Heart left ventricle (tissue), 16 donors: ENCODE data around the gene GTSE1. TPM values are rescaled to one million over a fixed set of nuclear protein-coding genes. Genes with fewer than 3 reads are reported as not detected.

Experiments used
- ATAC-seq, 4 donors: fragments of 200-7000 bp; cut with Tn5 transposase; one replicate each; pipeline ENCODE4 v1.9.1; 2020 to 2022; ENCODE audit warnings: moderate library complexity in 4 of 4, mild to moderate bottlenecking in 3 of 4, moderate number of reproducible peaks in 1 of 4
- DNase-seq, 5 donors: peaks; one replicate each; pipeline ENCODE4 v3.0.0-alpha.2; 2020
- H3K27ac ChIP-seq, 12 donors: fragments of 200-600 bp; sonication (generic) in 4 of 12; one replicate each; pipeline versions ENCODE4 v1.5.0 to v1.8.0; 2016 to 2022; ENCODE audit warnings: mild to moderate bottlenecking in 2 of 12
- H3K27me3 ChIP-seq, 9 donors: fragments of 200-600 bp; sonication (generic) in 2 of 9; one replicate each; pipeline versions ENCODE4 v1.5.1 to v1.8.0; 2016 to 2022; ENCODE audit warnings: mild to moderate bottlenecking in 3 of 9
- H3K36me3 ChIP-seq, 9 donors: fragments of 200-600 bp; sonication (generic) in 2 of 9; one replicate each; pipeline versions ENCODE4 v1.5.0 to v1.8.0; 2018 to 2022; ENCODE audit warnings: mild to moderate bottlenecking in 2 of 9
- H3K4me1 ChIP-seq, 12 donors: fragments of 200-600 bp; sonication (generic) in 4 of 12; one replicate each; pipeline versions ENCODE4 v1.5.0 to v1.8.0; 2016 to 2022; ENCODE audit warnings: mild to moderate bottlenecking in 3 of 12
- H3K4me3 ChIP-seq, 12 donors: fragments of 200-600 bp; sonication (generic) in 4 of 12; one replicate each; pipeline versions ENCODE4 v1.5.0 to v1.8.0; 2017 to 2022; ENCODE audit warnings: mild to moderate bottlenecking in 9 of 12, moderate library complexity in 4 of 12
- H3K9me3 ChIP-seq, 12 donors: fragments of 200-600 bp; sonication (generic) in 4 of 12; one replicate each; pipeline versions ENCODE4 v1.5.0 to v1.8.0; 2016 to 2022; ENCODE audit warnings: mild to moderate bottlenecking in 1 of 12
- POLR2A ChIP-seq, 2 donors: fragments of 450-650 bp; IDR thresholded peaks; one replicate each; pipeline ENCODE4 v1.6.1; 2017; ENCODE audit warnings: antibody characterized with exemption in 2 of 2, mild to moderate bottlenecking in 2 of 2, moderate library complexity in 2 of 2
- WGBS, 4 donors: extraction: QIAGEN DNeasy Blood & Tissue Kit in 2 of 4; methylation state at CpG; one replicate each; pipeline versions ENCODE4 v1.1.5 to v1.1.7; 2013 to 2018; 5-methylcytosine and 5-hydroxymethylcytosine counted together
- intact Hi-C, 10 donors: fragments of 100-400 bp; cut with DNase I; formaldehyde crosslinking; loops; one replicate each; pipeline versions ENCODE4 v1.11.1 to v1.14.2; 2022
- polyA plus RNA-seq, 2 donors: library from polyadenylated mRNA; stranded (reverse); fragments of 200-250 nt; gene quantifications; one replicate each; pipeline ENCODE4 v1.2.3, GENCODE V29; 2013
- total RNA-seq, 9 donors: library from RNA; depleted of rRNA in 2 of 9; stranded (reverse); fragments of >200 nt in 2 of 9; fragmentation: NEBNext Ultra II Directional in 3 of 9; extraction: Animal tissue kit (Norgen Biotek cat#: 25700) in 3 of 9; gene quantifications; one replicate each; pipeline versions ENCODE4 v1.1.0 to v1.2.4, GENCODE V29; 2016 to 2023
- TF ChIP-seq, protein P1 (sequence below), 12 donors: fragments of 200-600 bp; sonication (generic) in 4 of 12; IDR thresholded peaks; one replicate each; pipeline versions ENCODE4 v1.5.0 to v1.8.0; 2018 to 2022; ENCODE audit warnings: antibody characterized with exemption in 12 of 12, mild to moderate bottlenecking in 5 of 12
- donor health status: ischemic (EF 13 %, LVEDD 7.1; RV severe dilation, severe dysfunction).
- donor health status: healthy with polysubstance abuse.
- donor health status: DM: no; HTN: yes; CAD: no.
- donor health status: DM: no; HTN: no; CAD: no.
- donor health status: ischemic (EF 25% LVEDD 6.9; RV normal size, moderate dysfunction).
- donor health status: ischemic (EF 25% LVEDD 5.7; RV mildly dilated, moderate dysfunction).
- donor health status: healthy.
- donor health status: DM: yes; HTN: yes; CAD: no.
- donor health status: ischemic (EF 35%, LVEDD 5.7; RV mildly dilated, moderate dysfunction).
- donor health status: nonischemic (EF 11% LVEDD 7.7; RV severe dilation, severe dysfunction).
- donor health status: DM: yes; HTN: yes; CAD: no.
- donor health status: PGD.
- donor health status: ischemic (EF 29% LVEDD 5.4; RV normal size, mild dysfunction).
- donor health status: nonischemic (EF 23%, LVEDD 6.1; RV moderate dilation, normal function).

GTSE1 gene
- total and polyA plus RNA-seq, 11 donors, result 0.19 to 6.9 (median 0.59) TPM; not detected in 1

DNA sequence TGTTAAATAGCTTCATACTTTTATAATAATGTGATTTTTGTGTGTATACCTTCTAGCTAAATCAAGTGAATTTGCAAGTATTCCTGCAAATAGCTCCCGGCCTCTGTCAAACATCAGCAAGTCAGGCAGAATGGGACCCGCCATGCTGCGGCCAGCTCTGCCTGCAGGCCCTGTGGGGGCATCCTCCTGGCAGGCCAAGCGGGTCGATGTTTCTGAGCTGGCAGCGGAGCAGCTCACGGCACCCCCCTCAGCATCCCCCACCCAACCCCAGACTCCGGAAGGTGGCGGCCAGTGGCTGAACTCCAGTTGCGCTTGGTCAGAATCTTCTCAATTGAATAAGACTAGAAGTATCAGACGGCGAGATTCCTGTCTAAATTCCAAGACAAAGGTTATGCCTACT is 19.3 kb downstream of the GTSE1 start:
- intact Hi-C loops, result loop anchor here in 8 of 10 donors (2.0 to 10.0 kb wide), 3 partner anchors 193 to 324 kb away; no protein-coding TSS in a partner anchor
- TF ChIP-seq, protein P1, sequence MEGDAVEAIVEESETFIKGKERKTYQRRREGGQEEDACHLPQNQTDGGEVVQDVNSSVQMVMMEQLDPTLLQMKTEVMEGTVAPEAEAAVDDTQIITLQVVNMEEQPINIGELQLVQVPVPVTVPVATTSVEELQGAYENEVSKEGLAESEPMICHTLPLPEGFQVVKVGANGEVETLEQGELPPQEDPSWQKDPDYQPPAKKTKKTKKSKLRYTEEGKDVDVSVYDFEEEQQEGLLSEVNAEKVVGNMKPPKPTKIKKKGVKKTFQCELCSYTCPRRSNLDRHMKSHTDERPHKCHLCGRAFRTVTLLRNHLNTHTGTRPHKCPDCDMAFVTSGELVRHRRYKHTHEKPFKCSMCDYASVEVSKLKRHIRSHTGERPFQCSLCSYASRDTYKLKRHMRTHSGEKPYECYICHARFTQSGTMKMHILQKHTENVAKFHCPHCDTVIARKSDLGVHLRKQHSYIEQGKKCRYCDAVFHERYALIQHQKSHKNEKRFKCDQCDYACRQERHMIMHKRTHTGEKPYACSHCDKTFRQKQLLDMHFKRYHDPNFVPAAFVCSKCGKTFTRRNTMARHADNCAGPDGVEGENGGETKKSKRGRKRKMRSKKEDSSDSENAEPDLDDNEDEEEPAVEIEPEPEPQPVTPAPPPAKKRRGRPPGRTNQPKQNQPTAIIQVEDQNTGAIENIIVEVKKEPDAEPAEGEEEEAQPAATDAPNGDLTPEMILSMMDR (IDR thresholded peaks at IDR 0.05), result no peak
- TF ChIP-seq POLR2A (IDR thresholded peaks at IDR 0.05), result no peak
- ATAC-seq (no peak), DNase-seq (no peak)
- 90 to 95% (median 93%) methylated on average over 12 of the region's 12 CpGs for WGBS, 4 donors
- H3K4me1 ChIP-seq, result peaks cover 0 to 5% (median 0%) of the 10 kb centered on the region in 12 donors
- no peak overlapping the region for H3K4me3 ChIP-seq
- H3K9me3 ChIP-seq, result no peaks in the 10 kb centered on the region
- H3K27ac ChIP-seq, result no peak overlapping the region
- peaks cover 0 to 10% (median 0%) of the 10 kb centered on the region in 9 donors for H3K36me3 ChIP-seq
- H3K27me3 ChIP-seq, result no peaks in the 10 kb centered on the region

DNA sequence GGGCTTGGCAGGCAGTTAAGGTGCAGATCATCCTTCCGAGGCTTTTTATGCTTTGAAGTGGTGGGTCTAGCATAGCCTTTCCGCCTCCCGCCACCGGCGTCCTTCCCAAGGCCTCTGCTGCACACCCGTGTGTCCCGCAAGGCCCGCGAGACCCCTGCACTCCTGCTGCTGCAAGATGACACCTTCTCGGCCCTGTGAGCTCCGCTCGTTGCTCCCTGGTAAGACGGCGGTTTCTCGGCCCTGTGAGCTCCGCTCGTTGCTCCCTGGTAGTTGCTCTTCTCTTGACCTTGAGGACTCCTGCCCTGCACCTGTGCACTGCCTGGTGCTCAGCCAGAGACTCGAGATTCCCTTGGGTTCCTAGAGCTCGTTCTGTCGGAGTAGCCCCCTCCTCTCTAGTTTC is 21.0 kb downstream of the GTSE1 start:
- ATAC-seq, result no peak
- Histone ChIP-seq H3K36me3 (peaks cover 0 to 10% (median 0%) of the 10 kb centered on the region in 9 donors), H3K27me3 (no peaks in the 10 kb centered on the region), H3K27ac (no peak overlapping the region), H3K4me3 (no peak overlapping the region), H3K9me3 (no peaks in the 10 kb centered on the region), H3K4me1 (peaks cover 0 to 5% (median 0%) of the 10 kb centered on the region in 12 donors)
- TF ChIP-seq POLR2A (IDR thresholded peaks at IDR 0.05), result no peak
- TF ChIP-seq, protein P1 (IDR thresholded peaks at IDR 0.05), result no peak
- intact Hi-C loops, result loop anchor here in 5 of 10 donors (5.0 to 10.0 kb wide), 2 partner anchors 323 to 325 kb away; no protein-coding TSS in a partner anchor
- DNase-seq, result peak in 1 of 5 donors; percentile 47
- WGBS, 4 donors, result 81 to 94% (median 92%) methylated on average over 15 to 20 of the region's 20 CpGs

DNA sequence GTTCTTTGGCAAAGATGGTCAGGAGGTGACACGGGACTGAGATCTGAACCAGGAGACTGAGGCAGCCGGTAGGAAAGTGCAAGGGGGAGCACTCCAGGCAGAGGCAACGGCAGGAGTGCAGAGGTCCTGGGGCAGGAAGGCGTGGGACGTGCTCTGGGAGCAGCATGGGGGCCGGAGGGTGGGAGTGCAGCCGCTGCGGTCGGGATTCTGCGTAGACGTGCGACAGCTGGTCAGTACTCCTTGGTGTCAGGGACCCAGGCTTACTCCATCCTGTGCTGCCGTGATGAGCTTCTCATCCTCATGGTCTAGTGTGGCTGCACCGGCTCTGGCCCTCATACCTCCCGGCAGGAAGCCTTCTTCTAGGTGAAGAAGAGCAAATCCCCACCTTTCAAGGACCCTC is 21.9 kb downstream of the GTSE1 start:
- TF ChIP-seq POLR2A (IDR thresholded peaks at IDR 0.05), result no peak
- TF ChIP-seq, protein P1 (IDR thresholded peaks at IDR 0.05), result no peak
- 88 to 95% (median 90%) methylated on average over 15 of the region's 15 CpGs for WGBS, 4 donors
- intact Hi-C loops, result loop anchor here in 5 of 10 donors (5.0 to 10.0 kb wide), 2 partner anchors 324 to 326 kb away; no protein-coding TSS in a partner anchor

DNA sequence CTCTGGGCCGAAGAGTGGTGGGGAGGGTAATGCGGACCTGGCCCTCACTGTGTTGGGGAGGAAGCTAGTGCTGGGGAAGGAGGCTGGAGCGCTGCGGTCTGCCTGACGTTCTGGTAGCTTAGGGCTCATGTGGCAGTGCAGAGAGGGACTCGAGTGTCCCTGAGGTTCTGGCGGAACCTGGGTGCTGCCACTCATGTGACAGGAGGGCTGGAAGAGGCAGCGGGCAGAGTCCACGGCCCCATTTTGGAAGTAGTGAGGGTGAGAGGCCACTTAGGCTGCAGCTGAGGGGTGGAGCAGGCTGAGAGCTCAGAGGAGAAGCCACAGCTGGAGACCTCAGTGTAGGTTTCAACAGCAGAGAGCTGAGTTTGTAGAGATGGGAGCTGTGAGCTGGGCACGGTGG is 22.6 kb downstream of the GTSE1 start:
- no peak for ATAC-seq
- peaks cover 0 to 10% (median 0%) of the 10 kb centered on the region in 9 donors for H3K36me3 ChIP-seq
- intact Hi-C loops, result loop anchor here in 5 of 10 donors (5.0 to 10.0 kb wide), 2 partner anchors 325 to 327 kb away; no protein-coding TSS in a partner anchor
- no peak overlapping the region for H3K4me3 ChIP-seq
- no peak overlapping the region for H3K27ac ChIP-seq
- no peaks in the 10 kb centered on the region for H3K27me3 ChIP-seq
- 90 to 98% (median 95%) methylated on average over 10 of the region's 10 CpGs for WGBS, 4 donors
- H3K9me3 ChIP-seq, result no peaks in the 10 kb centered on the region
- TF ChIP-seq POLR2A (IDR thresholded peaks at IDR 0.05), result no peak
- TF ChIP-seq, protein P1 (IDR thresholded peaks at IDR 0.05), result no peak
- DNase-seq, result peak in 1 of 5 donors; percentile 27
- peaks cover 0 to 2% (median 0%) of the 10 kb centered on the region in 12 donors for H3K4me1 ChIP-seq

More for the DNA sequence above, 21.9 kb downstream of the GTSE1 start:
- Histone ChIP-seq H3K4me3 (no peak overlapping the region), H3K9me3 (no peaks in the 10 kb centered on the region), H3K36me3 (peaks cover 0 to 10% (median 0%) of the 10 kb centered on the region in 9 donors), H3K4me1 (peaks cover 0 to 5% (median 0%) of the 10 kb centered on the region in 12 donors), H3K27me3 (no peaks in the 10 kb centered on the region), H3K27ac (no peak overlapping the region)
- ATAC-seq (no peak), DNase-seq (peak in 1 of 5 donors; percentile 33)
